ENCODE results near the gene PURB. TPM values are rescaled to one million over a fixed set of nuclear protein-coding genes. Genes with fewer than 3 reads are reported as not detected.

The PURB gene
- total and polyA plus RNA-seq, 2 experiments from 2014 or later, result 1.6 to 17.0 TPM

GRCh38 chr7:44854644-44855364, 30.5 kb downstream of the PURB start:
- no peaks in the 10 kb centered on the region for H3K9me2 ChIP-seq (ENCODE audit: insufficient read depth)
- TF ChIP-seq EZH2 (IDR thresholded peaks at IDR 0.05; ENCODE audit: insufficient read depth, poor library complexity, severe bottlenecking), result no peak
- TF ChIP-seq EZH2phosphoT487 (IDR thresholded peaks at IDR 0.05; ENCODE audit: insufficient read depth, low read depth), result no peak
- no peaks in the 10 kb centered on the region for H3K27me3 ChIP-seq (replicated peaks; ENCODE audit: insufficient read depth)
- H3K4me3 ChIP-seq, result no peak overlapping the region
- DNase-seq, result peak; percentile 59
- no peaks in the 10 kb centered on the region for H4K20me1 ChIP-seq (ENCODE audit: insufficient read depth)
- H3K4me1 ChIP-seq (ENCODE audit: insufficient read depth), result peaks cover 11% of the 10 kb centered on the region
- peak overlapping the region; percentile 39 for H2AFZ ChIP-seq
- H3K36me3 ChIP-seq (ENCODE audit: low read depth), result no peaks in the 10 kb centered on the region
- peak overlapping the region; percentile 3 for H3K4me2 ChIP-seq (ENCODE audit: unreplicated experiment)
- H3K9me3 ChIP-seq (ENCODE audit: low read depth), result no peaks in the 10 kb centered on the region
- no peaks in the 10 kb centered on the region for H3K79me2 ChIP-seq (ENCODE audit: insufficient read depth)
- H3K27ac ChIP-seq, result no peak overlapping the region
- H3K9ac ChIP-seq, result no peak overlapping the region
- H3F3A ChIP-seq (ENCODE audit: insufficient read depth), result peaks cover 7% of the 10 kb centered on the region; the same call in 1 of the 2 replicates
- 88 to 89% methylated on average over 8 of the region's 8 CpGs for WGBS, 2 experiments (ENCODE audit: low coverage in 1 of 2, low lambda C conversion rate in 2 of 2, missing lambda C conversion rate in 2 of 2)
- in situ Hi-C loops (cut with MboI), result loop anchor here (25.0 kb wide), 1 partner anchor 282 kb away; no protein-coding TSS in a partner anchor

- Histone ChIP-seq H3F3A (ENCODE audit: insufficient read depth) (peaks cover 7% of the 10 kb centered on the region; the same call in 1 of the 2 replicates), H3K27me3 (replicated peaks; ENCODE audit: insufficient read depth) (no peaks in the 10 kb centered on the region), H3K79me2 (ENCODE audit: insufficient read depth) (no peaks in the 10 kb centered on the region), H3K9me2 (ENCODE audit: insufficient read depth) (no peaks in the 10 kb centered on the region), H2AFZ (no peak overlapping the region), H3K9ac (no peak overlapping the region), H3K9me3 (ENCODE audit: low read depth) (no peaks in the 10 kb centered on the region), H4K20me1 (ENCODE audit: insufficient read depth) (no peaks in the 10 kb centered on the region), H3K27ac (no peak overlapping the region), H3K4me2 (ENCODE audit: unreplicated experiment) (no peak overlapping the region), H3K36me3 (ENCODE audit: low read depth) (no peaks in the 10 kb centered on the region), H3K4me1 (ENCODE audit: insufficient read depth) (peaks cover 11% of the 10 kb centered on the region), H3K4me3 (no peak overlapping the region)
- in situ Hi-C loops (cut with MboI), result loop anchor here (25.0 kb wide), 1 partner anchor 284 kb away; no protein-coding TSS in a partner anchor
- WGBS, 2 experiments (ENCODE audit: low coverage in 1 of 2, low lambda C conversion rate in 2 of 2, missing lambda C conversion rate in 2 of 2), result 50 to 61% methylated on average over 3 of the region's 3 CpGs
- TF ChIP-seq EZH2 (IDR thresholded peaks at IDR 0.05; ENCODE audit: insufficient read depth, poor library complexity, severe bottlenecking) (no peak), EZH2phosphoT487 (IDR thresholded peaks at IDR 0.05; ENCODE audit: insufficient read depth, low read depth) (no peak)
- DNase-seq, result peak; percentile 31
Observed at GRCh38 chr7:44853391-44853790, 31.9 kb downstream of the PURB start.

GRCh38 chr7:44852590-44852989, 32.7 kb downstream of the PURB start:
- Histone ChIP-seq H3K9me2 (ENCODE audit: insufficient read depth) (no peaks in the 10 kb centered on the region), H3F3A (ENCODE audit: insufficient read depth) (peaks cover 7% of the 10 kb centered on the region; the same call in 1 of the 2 replicates), H3K79me2 (ENCODE audit: insufficient read depth) (no peaks in the 10 kb centered on the region), H3K4me1 (ENCODE audit: insufficient read depth) (peaks cover 11% of the 10 kb centered on the region), H3K4me2 (ENCODE audit: unreplicated experiment) (no peak overlapping the region), H3K36me3 (ENCODE audit: low read depth) (no peaks in the 10 kb centered on the region), H3K9ac (no peak overlapping the region), H4K20me1 (ENCODE audit: insufficient read depth) (no peaks in the 10 kb centered on the region), H3K27ac (no peak overlapping the region), H3K9me3 (ENCODE audit: low read depth) (no peaks in the 10 kb centered on the region), H3K4me3 (no peak overlapping the region), H2AFZ (no peak overlapping the region), H3K27me3 (replicated peaks; ENCODE audit: insufficient read depth) (no peaks in the 10 kb centered on the region)
- in situ Hi-C loops (cut with MboI), result loop anchor here (25.0 kb wide), 1 partner anchor 285 kb away; no protein-coding TSS in a partner anchor
- TF ChIP-seq EZH2 (IDR thresholded peaks at IDR 0.05; ENCODE audit: insufficient read depth, poor library complexity, severe bottlenecking) (no peak), EZH2phosphoT487 (IDR thresholded peaks at IDR 0.05; ENCODE audit: insufficient read depth, low read depth) (no peak)
- DNase-seq, result no peak
- 96 to 97% methylated on average over 3 of the region's 3 CpGs for WGBS, 2 experiments (ENCODE audit: low coverage in 1 of 2, low lambda C conversion rate in 2 of 2, missing lambda C conversion rate in 2 of 2)

GRCh38 chr7:44849885-44850544, 35.3 kb downstream of the PURB start:
- peak overlapping the region; percentile 28 for H3K27ac ChIP-seq
- no peak for TF ChIP-seq EZH2 (IDR thresholded peaks at IDR 0.05; ENCODE audit: insufficient read depth, poor library complexity, severe bottlenecking)
- no peak for TF ChIP-seq EZH2phosphoT487 (IDR thresholded peaks at IDR 0.05; ENCODE audit: insufficient read depth, low read depth)
- H4K20me1 ChIP-seq (ENCODE audit: insufficient read depth), result no peaks in the 10 kb centered on the region
- H3K4me1 ChIP-seq (ENCODE audit: insufficient read depth), result peaks cover 20% of the 10 kb centered on the region
- H3K4me2 ChIP-seq (ENCODE audit: unreplicated experiment), result no peak overlapping the region
- H2AFZ ChIP-seq, result no peak overlapping the region
- no peaks in the 10 kb centered on the region for H3K9me3 ChIP-seq (ENCODE audit: low read depth)
- H3K4me3 ChIP-seq, result no peak overlapping the region
- H3K27me3 ChIP-seq (replicated peaks; ENCODE audit: insufficient read depth), result no peaks in the 10 kb centered on the region
- no peak overlapping the region for H3K9ac ChIP-seq
- H3K79me2 ChIP-seq (ENCODE audit: insufficient read depth), result peaks cover 23% of the 10 kb centered on the region
- no peaks in the 10 kb centered on the region for H3K36me3 ChIP-seq (ENCODE audit: low read depth)
- in situ Hi-C loops (cut with MboI), result loop anchor here (10.0 to 25.0 kb wide), 2 partner anchors 255 to 287 kb away; no protein-coding TSS in a partner anchor
- 72 to 78% methylated on average over 5 of the region's 5 CpGs for WGBS, 2 experiments (ENCODE audit: low coverage in 1 of 2, low lambda C conversion rate in 2 of 2, missing lambda C conversion rate in 2 of 2)
- H3F3A ChIP-seq (ENCODE audit: insufficient read depth), result peaks cover 29% of the 10 kb centered on the region
- DNase-seq, result peak; percentile 47
- H3K9me2 ChIP-seq (ENCODE audit: insufficient read depth), result no peaks in the 10 kb centered on the region
